Testis (tissue), 3 donors: ENCODE results near the gene PCNP. TPM values are rescaled to one million over a fixed set of nuclear protein-coding genes. Genes with fewer than 3 reads are reported as not detected.
"Not testable (repeated sequence)": the region's sequence is repeated elsewhere in the genome, so short reads cannot be mapped to it uniquely, and the experiment has no call there.

Source experiments
- DNase-seq: peaks from one replicate; pipeline ENCODE4 v3.0.0-alpha.2; 2019
- H3K27ac ChIP-seq, 2 donors: fragments of 200-600 bp; sonication (generic); one replicate each; pipeline ENCODE4 v1.5.1; 2019
- H3K27me3 ChIP-seq: fragments of 200-600 bp; sonication (generic); one replicate; pipeline ENCODE4 v1.5.1; 2019
- H3K36me3 ChIP-seq: fragments of 200-600 bp; sonication (generic); one replicate; pipeline ENCODE4 v1.5.1; 2017; ENCODE audit warnings: low read depth; ENCODE audit errors: missing control alignments
- H3K4me1 ChIP-seq: fragments of 200-600 bp; sonication (generic); one replicate; pipeline ENCODE4 v1.5.1; 2019
- H3K4me3 ChIP-seq, 2 donors: fragments of 200-600 bp; sonication (generic); one replicate each; pipeline ENCODE4 v1.5.1; 2017 to 2019
- H3K9me3 ChIP-seq: fragments of 200-600 bp; sonication (generic); one replicate; pipeline ENCODE4 v1.5.1; 2017
- CTCF ChIP-seq, 3 experiments: fragments of 450-650 bp in 2 of 3; fragments of 200-600 bp in 1 of 3; sonication (generic) in 1 of 3; IDR thresholded peaks; one replicate each; pipeline ENCODE4 v1.5.1; 2016 to 2019; ENCODE audit warnings: antibody characterized with exemption in 3 of 3, mild to moderate bottlenecking in 2 of 3, moderate library complexity in 1 of 3
- POLR2A ChIP-seq: fragments of 450-650 bp; IDR thresholded peaks from one replicate; pipeline ENCODE4 v1.6.1; 2017; ENCODE audit warnings: antibody characterized with exemption, mild to moderate bottlenecking, moderate library complexity
- WGBS, 2 donors: methylation state at CpG; one replicate each; pipeline ENCODE4 v1.1.5; 2018; 5-methylcytosine and 5-hydroxymethylcytosine counted together
- intact Hi-C: fragments of 100-400 bp; cut with DNase I; formaldehyde crosslinking; loops from one replicate; pipeline ENCODE4 v1.15.1; 2023; ENCODE audit warnings: low total_unique reads
- polyA plus RNA-seq: library from polyadenylated mRNA; stranded (reverse); fragments of 350-450 nt; fragmentation: Illumina TruSeq; extraction: RNeasy Lipid Tissue Mini Kit (QIAGEN cat#74804); gene quantifications from one replicate; pipeline ENCODE4 v1.2.3, GENCODE V29; 2014; ENCODE audit warnings: low read depth, low replicate concordance; ENCODE audit not compliant: insufficient read depth
- total RNA-seq, 2 donors: library from RNA; depleted of rRNA; stranded (reverse); fragments of >200 nt; gene quantifications; one replicate each; pipeline ENCODE4 v1.2.3, GENCODE V29; 2016

The PCNP gene
- total and polyA plus RNA-seq, 3 donors from 2014 or later = 60.6 to 89.1 (median 62.5) TPM

- intact Hi-C loops = no loop called here
- no peak for DNase-seq
- WGBS, 2 donors = 88 to 100% methylated on average over 1 of the region's 1 CpG
- Histone ChIP-seq H3K27me3 (no peaks in the 10 kb centered on the region), H3K4me3 (no peak overlapping the region), H3K36me3 (no peaks in the 10 kb centered on the region), H3K27ac (no peak overlapping the region), H3K9me3 (no peaks in the 10 kb centered on the region), H3K4me1 (no peaks in the 10 kb centered on the region)
- TF ChIP-seq CTCF (IDR thresholded peaks at IDR 0.05) (no peak), POLR2A (no peak)
These were observed 29.2 kb downstream of the PCNP start for GRCh38 chr3:101603184-101603583.

GRCh38 chr3:101605398-101605797 is 31.4 kb downstream of the PCNP start:
- H3K36me3 ChIP-seq, H3K27me3 ChIP-seq, intact Hi-C loops, H3K4me3 ChIP-seq, H3K9me3 ChIP-seq, DNase-seq, H3K27ac ChIP-seq, H3K4me1 ChIP-seq: not testable (repeated sequence)
- WGBS, 2 donors = 39 to 57% methylated on average over 10 of the region's 10 CpGs

GRCh38 chr3:101611023-101611422 is 37.0 kb downstream of the PCNP start:
- H3K27me3 ChIP-seq = no peaks in the 10 kb centered on the region
- no peak for TF ChIP-seq POLR2A
- no peak for TF ChIP-seq CTCF (IDR thresholded peaks at IDR 0.05)
- no peak for DNase-seq
- no peak overlapping the region for H3K27ac ChIP-seq
- intact Hi-C loops = no loop called here
- no peak overlapping the region for H3K4me3 ChIP-seq
- H3K9me3 ChIP-seq = no peaks in the 10 kb centered on the region
- no peaks in the 10 kb centered on the region for H3K36me3 ChIP-seq
- WGBS, 2 donors = 75 to 82% methylated on average over 2 of the region's 2 CpGs
- H3K4me1 ChIP-seq = no peaks in the 10 kb centered on the region

GRCh38 chr3:101613014-101613413 is 39.0 kb downstream of the PCNP start:
- H3K27ac ChIP-seq, intact Hi-C loops, H3K4me1 ChIP-seq, H3K9me3 ChIP-seq, H3K27me3 ChIP-seq, H3K36me3 ChIP-seq, H3K4me3 ChIP-seq, DNase-seq: not testable (repeated sequence)
- 80 to 85% methylated on average over 9 of the region's 9 CpGs for WGBS, 2 donors

- Histone ChIP-seq H3K27ac (no peak overlapping the region), H3K36me3 (no peaks in the 10 kb centered on the region), H3K4me1 (no peaks in the 10 kb centered on the region), H3K27me3 (no peaks in the 10 kb centered on the region), H3K4me3 (no peak overlapping the region), H3K9me3 (no peaks in the 10 kb centered on the region)
- TF ChIP-seq CTCF (IDR thresholded peaks at IDR 0.05) (no peak), POLR2A (no peak)
- WGBS, 2 donors = 93 to 97% methylated on average over 6 of the region's 6 CpGs
- intact Hi-C loops = no loop called here
- DNase-seq = no peak
These were observed 41.5 kb downstream of the PCNP start for GRCh38 chr3:101615525-101615924.

- H3K27ac ChIP-seq = no peak overlapping the region
- TF ChIP-seq POLR2A (no peak), CTCF (IDR thresholded peaks at IDR 0.05) (no peak)
- WGBS, 2 donors = 89 to 90% methylated on average over 7 of the region's 7 CpGs
- H3K9me3 ChIP-seq = no peaks in the 10 kb centered on the region
- H3K36me3 ChIP-seq = no peaks in the 10 kb centered on the region
- intact Hi-C loops = no loop called here
- H3K4me1 ChIP-seq = no peaks in the 10 kb centered on the region
- DNase-seq = no peak
- H3K27me3 ChIP-seq = no peaks in the 10 kb centered on the region
- no peak overlapping the region for H3K4me3 ChIP-seq
These were observed 43.5 kb downstream of the PCNP start for GRCh38 chr3:101617478-101617877.
